ENCODE measurements around the gene RAB11FIP3. TPM values are rescaled to one million over a fixed set of nuclear protein-coding genes. Genes with fewer than 3 reads are reported as not detected.

Gene RAB11FIP3
- total and polyA plus RNA-seq, 11 donors = 19.3 to 39.9 (median 31.9) TPM

DNA sequence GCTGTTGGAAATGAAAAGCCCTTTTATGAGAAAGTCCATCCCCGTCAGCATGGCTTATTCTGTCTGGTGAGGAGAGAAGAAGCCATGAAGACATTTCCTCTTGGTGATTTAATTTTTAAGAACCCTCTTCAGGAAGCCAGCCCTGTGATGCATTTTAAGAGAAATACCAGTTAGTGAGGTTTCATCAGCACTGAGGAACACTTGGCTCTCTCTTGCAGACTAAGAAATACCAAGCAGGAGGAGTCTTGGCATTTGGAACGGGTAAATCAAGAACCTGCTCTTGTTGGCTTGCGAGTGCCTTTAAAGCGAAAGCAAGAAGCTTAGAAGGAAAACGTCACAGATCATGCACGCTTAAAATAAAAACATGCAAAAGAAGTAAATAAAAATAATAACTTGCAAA, 17.5 kb downstream of the RAB11FIP3 start:
- DNase-seq (no peak), ATAC-seq (peak in 1 of 4 donors; percentile 33)
- no peaks in the 10 kb centered on the region for H3K9me3 ChIP-seq
- H3K4me1 ChIP-seq = peaks cover 0 to 18% (median 0%) of the 10 kb centered on the region in 12 donors
- WGBS, 4 donors = 84 to 91% (median 85%) methylated on average over 6 of the region's 6 CpGs
- TF ChIP-seq, protein P1, sequence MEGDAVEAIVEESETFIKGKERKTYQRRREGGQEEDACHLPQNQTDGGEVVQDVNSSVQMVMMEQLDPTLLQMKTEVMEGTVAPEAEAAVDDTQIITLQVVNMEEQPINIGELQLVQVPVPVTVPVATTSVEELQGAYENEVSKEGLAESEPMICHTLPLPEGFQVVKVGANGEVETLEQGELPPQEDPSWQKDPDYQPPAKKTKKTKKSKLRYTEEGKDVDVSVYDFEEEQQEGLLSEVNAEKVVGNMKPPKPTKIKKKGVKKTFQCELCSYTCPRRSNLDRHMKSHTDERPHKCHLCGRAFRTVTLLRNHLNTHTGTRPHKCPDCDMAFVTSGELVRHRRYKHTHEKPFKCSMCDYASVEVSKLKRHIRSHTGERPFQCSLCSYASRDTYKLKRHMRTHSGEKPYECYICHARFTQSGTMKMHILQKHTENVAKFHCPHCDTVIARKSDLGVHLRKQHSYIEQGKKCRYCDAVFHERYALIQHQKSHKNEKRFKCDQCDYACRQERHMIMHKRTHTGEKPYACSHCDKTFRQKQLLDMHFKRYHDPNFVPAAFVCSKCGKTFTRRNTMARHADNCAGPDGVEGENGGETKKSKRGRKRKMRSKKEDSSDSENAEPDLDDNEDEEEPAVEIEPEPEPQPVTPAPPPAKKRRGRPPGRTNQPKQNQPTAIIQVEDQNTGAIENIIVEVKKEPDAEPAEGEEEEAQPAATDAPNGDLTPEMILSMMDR (IDR thresholded peaks at IDR 0.05) = no peak
- TF ChIP-seq POLR2A (IDR thresholded peaks at IDR 0.05) = no peak
- intact Hi-C loops (cut with DNase I) = no loop called here
- H3K36me3 ChIP-seq = peaks cover 0 to 7% (median 0%) of the 10 kb centered on the region in 9 donors
- H3K27me3 ChIP-seq = no peaks in the 10 kb centered on the region
- peak overlapping the region in 1 of 12 donors; percentile 2 for H3K27ac ChIP-seq
- peak overlapping the region in 4 of 12 donors; percentile 6 to 33 (median 18) for H3K4me3 ChIP-seq

DNA sequence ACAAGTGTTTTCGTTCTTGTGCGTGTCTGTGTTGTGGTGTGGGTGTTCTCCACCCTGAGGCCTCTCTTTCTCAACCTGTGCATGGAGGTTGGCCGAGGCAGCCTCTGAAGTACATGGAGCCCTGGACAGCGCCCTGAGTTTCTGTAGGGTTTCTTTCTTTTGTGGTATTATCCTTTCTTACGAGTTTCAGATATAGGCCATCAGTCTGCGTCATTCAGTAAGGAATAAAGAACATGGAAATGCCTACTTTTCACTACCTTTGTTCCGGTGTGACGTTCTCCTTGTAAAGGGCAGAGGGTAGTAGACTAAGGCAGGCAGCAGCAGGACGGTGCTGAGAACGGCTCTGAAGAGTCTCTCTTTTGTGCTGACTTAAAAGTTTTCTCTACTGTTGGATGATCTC, 18.6 kb downstream of the RAB11FIP3 start:
- intact Hi-C loops (cut with DNase I) = no loop called here
- no peak for DNase-seq
- Histone ChIP-seq H3K4me3 (no peak overlapping the region), H3K9me3 (no peaks in the 10 kb centered on the region), H3K27me3 (no peaks in the 10 kb centered on the region), H3K4me1 (peaks cover 0 to 18% (median 0%) of the 10 kb centered on the region in 12 donors), H3K36me3 (peaks cover 0 to 3% (median 0%) of the 10 kb centered on the region in 9 donors), H3K27ac (no peak overlapping the region)
- no peak for ATAC-seq
- TF ChIP-seq, protein P1 (IDR thresholded peaks at IDR 0.05) = no peak
- no peak for TF ChIP-seq POLR2A (IDR thresholded peaks at IDR 0.05)
- 93 to 96% (median 94%) methylated on average over 10 of the region's 10 CpGs for WGBS, 4 donors

DNA sequence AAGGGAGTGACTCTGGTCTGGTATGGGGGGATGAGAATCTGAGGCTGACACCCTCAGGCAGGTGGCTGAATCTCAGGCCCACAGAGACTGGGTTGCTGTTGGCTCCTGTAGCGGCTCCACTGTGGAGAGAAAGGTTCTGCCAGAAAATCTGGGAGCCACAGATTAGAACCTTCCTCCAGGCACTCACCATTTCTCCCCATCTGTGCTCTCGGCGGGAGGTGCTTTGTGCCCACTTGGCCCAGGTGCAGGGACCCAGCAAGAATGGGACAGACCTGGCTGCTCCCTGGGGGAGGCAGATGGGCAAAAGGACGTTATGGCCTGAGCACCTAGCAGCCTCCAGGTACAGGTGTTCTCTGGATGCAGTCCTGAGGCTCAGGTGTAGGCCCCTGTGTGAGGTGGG, 20.1 kb downstream of the RAB11FIP3 start:
- H3K27ac ChIP-seq = no peak overlapping the region
- ATAC-seq = no peak
- H3K27me3 ChIP-seq = no peaks in the 10 kb centered on the region
- peaks cover 0 to 18% (median 0%) of the 10 kb centered on the region in 12 donors for H3K4me1 ChIP-seq
- H3K4me3 ChIP-seq = no peak overlapping the region
- DNase-seq = peak in 1 of 5 donors; percentile 10
- intact Hi-C loops (cut with DNase I) = no loop called here
- H3K9me3 ChIP-seq = no peaks in the 10 kb centered on the region
- no peaks in the 10 kb centered on the region for H3K36me3 ChIP-seq
- no peak for TF ChIP-seq POLR2A (IDR thresholded peaks at IDR 0.05)
- TF ChIP-seq, protein P1 (IDR thresholded peaks at IDR 0.05) = no peak
- WGBS, 4 donors = 87 to 95% (median 91%) methylated on average over 4 of the region's 4 CpGs

DNA sequence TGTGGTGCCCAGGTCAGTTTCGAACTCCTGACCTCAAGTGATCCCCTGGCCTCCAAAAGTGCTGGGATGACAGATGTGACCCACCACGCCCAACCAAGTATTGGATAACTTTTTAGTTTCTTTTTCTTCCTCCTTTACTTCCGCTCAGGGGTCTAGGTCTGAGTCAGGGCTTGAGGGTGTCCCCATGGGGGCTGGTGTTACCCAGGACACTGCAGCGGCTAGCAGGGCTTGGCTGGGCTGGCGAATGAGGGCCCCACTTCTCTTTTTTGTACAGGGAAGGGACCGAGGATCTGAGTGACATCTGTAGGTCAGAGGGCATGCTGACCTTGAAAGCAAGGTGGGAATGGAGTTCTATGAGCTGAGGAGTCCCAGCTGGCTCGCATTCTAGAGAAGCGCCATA, 24.9 kb downstream of the RAB11FIP3 start:
- WGBS, 4 donors = 88 to 91% (median 89%) methylated on average over 8 of the region's 8 CpGs
- Histone ChIP-seq H3K4me1 (peaks cover 0 to 9% (median 0%) of the 10 kb centered on the region in 12 donors), H3K9me3 (no peaks in the 10 kb centered on the region), H3K36me3 (no peaks in the 10 kb centered on the region), H3K27ac (no peak overlapping the region), H3K4me3 (no peak overlapping the region), H3K27me3 (no peaks in the 10 kb centered on the region)
- TF ChIP-seq, protein P1 (IDR thresholded peaks at IDR 0.05) = no peak
- TF ChIP-seq POLR2A (IDR thresholded peaks at IDR 0.05) = no peak
- intact Hi-C loops (cut with DNase I) = no loop called here
- no peak for DNase-seq
- ATAC-seq = no peak

All from heart left ventricle (tissue), 16 donors.